Left ventricle myocardium inferior (tissue), 1 donor: ENCODE measurements around the gene C16orf78. TPM values are rescaled to one million over a fixed set of nuclear protein-coding genes. Genes with fewer than 3 reads are reported as not detected.

Source experiments
- DNase-seq: peaks from one replicate; pipeline ENCODE4 v3.0.0-alpha.2; 2020
- H3K27ac ChIP-seq: fragments of 200-600 bp; replicated peaks from 2 replicates; pipeline ENCODE4 v1.8.0; 2021
- H3K27me3 ChIP-seq: fragments of 200-600 bp; 2 replicates; pipeline ENCODE4 v1.8.0; 2021; ENCODE audit warnings: low read depth
- H3K36me3 ChIP-seq: fragments of 200-600 bp; 2 replicates; pipeline ENCODE4 v1.8.0; 2021
- H3K4me1 ChIP-seq: fragments of 200-600 bp; 2 replicates; pipeline ENCODE4 v1.8.0; 2021
- H3K4me3 ChIP-seq: fragments of 200-600 bp; 2 replicates; pipeline ENCODE4 v1.8.0; 2021; ENCODE audit warnings: mild to moderate bottlenecking, moderate library complexity
- H3K9me3 ChIP-seq: fragments of 200-600 bp; replicated peaks from 2 replicates; pipeline ENCODE4 v1.8.0; 2021
- CTCF ChIP-seq: fragments of 200-600 bp; IDR thresholded peaks from 2 replicates; pipeline ENCODE4 v1.8.0; 2021; ENCODE audit warnings: antibody characterized with exemption, mild to moderate bottlenecking, borderline replicate concordance
- intact Hi-C: fragments of 100-400 bp; cut with micrococcal nuclease; formaldehyde crosslinking; loops from one replicate; pipeline ENCODE4 v1.11.0; 2022
- long read RNA-seq: library from polyadenylated mRNA; unstranded; transcript quantifications from one replicate; pipeline ENCODE4 v2.0.0, GENCODE V29; 2021
- total RNA-seq: library from RNA; stranded (reverse); fragmentation: NEBNext Ultra II Directional; extraction: Animal tissue kit (Norgen Biotek cat#: 25700); gene quantifications from one replicate; pipeline ENCODE4 v1.2.1, GENCODE V29; 2021
- donor health status: DM: no; HTN: yes; CAD: no; lungs with severe emphysema.

The C16orf78 gene, protein sequence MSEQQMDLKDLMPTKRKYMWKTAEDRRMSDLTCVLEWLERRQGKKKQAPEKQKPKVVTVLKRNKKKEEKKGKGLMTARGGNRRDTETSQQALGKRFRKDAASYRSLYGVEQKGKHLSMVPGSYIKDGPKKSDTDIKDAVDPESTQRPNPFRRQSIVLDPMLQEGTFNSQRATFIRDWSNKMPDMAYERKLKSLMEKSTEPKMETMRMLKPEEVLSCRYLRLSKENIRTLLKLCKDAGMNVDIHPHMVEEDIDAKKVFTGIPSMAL
- not detected for total RNA-seq
- long read RNA-seq, result 0 reads

- DNase-seq, result no peak
- Histone ChIP-seq H3K4me3 (no peak within 1 kb of the TSS), H3K27me3 (peaks cover 18% of the 10 kb centered on the region), H3K9me3 (no peaks in the 10 kb centered on the region), H3K4me1 (no peaks in the 10 kb centered on the region), H3K36me3 (no peaks in the 10 kb centered on the region), H3K27ac (no peak within 1 kb of the TSS)
- no peak for TF ChIP-seq CTCF
- intact Hi-C loops, result no loop called here
Observed at GRCh38 chr16:49373504-49373903, at the start of gene C16orf78. Gene C16orf78 (plus strand): TSS chr16:49373804. CDS start chr16:49373940, 136 bp downstream.

GRCh38 chr16:49324703-49325102 is 48.9 kb upstream of the C16orf78 start:
- no peaks in the 10 kb centered on the region for H3K36me3 ChIP-seq
- H3K4me1 ChIP-seq, result no peaks in the 10 kb centered on the region
- no peak overlapping the region for H3K4me3 ChIP-seq
- no peak for DNase-seq
- H3K27me3 ChIP-seq, result peaks cover 50% of the 10 kb centered on the region
- intact Hi-C loops, result no loop called here
- no peak overlapping the region for H3K27ac ChIP-seq
- TF ChIP-seq CTCF, result no peak
- H3K9me3 ChIP-seq, result peaks cover 14% of the 10 kb centered on the region

DNA sequence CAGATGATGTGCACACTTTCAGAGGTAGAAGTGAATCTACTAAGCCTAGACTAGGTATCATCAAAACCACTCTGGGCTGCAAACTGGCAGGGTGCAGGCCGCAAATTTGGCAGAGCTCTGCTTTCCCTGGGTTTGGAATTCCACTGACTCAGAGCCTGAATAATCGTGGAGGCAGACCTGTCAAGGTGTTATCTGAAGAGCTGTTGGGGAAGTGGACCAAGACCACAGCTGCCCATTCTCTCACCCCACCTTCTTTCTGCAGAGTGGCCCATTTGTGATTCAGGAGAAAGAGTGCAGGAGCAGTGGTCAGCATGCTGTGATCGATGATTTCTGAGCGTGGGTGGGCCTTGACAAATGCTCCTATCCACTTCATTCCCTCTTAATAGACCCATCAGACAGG is 46.1 kb upstream of the C16orf78 start:
- intact Hi-C loops, result no loop called here

GRCh38 chr16:49328325-49328724 is 45.3 kb upstream of the C16orf78 start:
- Histone ChIP-seq H3K4me1 (no peaks in the 10 kb centered on the region), H3K4me3 (no peak overlapping the region), H3K36me3 (no peaks in the 10 kb centered on the region), H3K27ac (no peak overlapping the region), H3K9me3 (no peaks in the 10 kb centered on the region), H3K27me3 (peaks cover 44% of the 10 kb centered on the region)
- DNase-seq, result no peak
- intact Hi-C loops, result no loop called here
- TF ChIP-seq CTCF, result no peak

More for the DNA sequence above, 46.1 kb upstream of the C16orf78 start:
- Histone ChIP-seq H3K9me3 (no peaks in the 10 kb centered on the region), H3K36me3 (no peaks in the 10 kb centered on the region), H3K27me3 (peaks cover 44% of the 10 kb centered on the region), H3K4me1 (no peaks in the 10 kb centered on the region), H3K4me3 (no peak overlapping the region), H3K27ac (no peak overlapping the region)
- no peak for DNase-seq
- no peak for TF ChIP-seq CTCF

GRCh38 chr16:49330562-49331201 is 42.9 kb upstream of the C16orf78 start:
- Histone ChIP-seq H3K36me3 (no peaks in the 10 kb centered on the region), H3K27me3 (peaks cover 20% of the 10 kb centered on the region), H3K27ac (no peak overlapping the region), H3K9me3 (no peaks in the 10 kb centered on the region), H3K4me1 (no peaks in the 10 kb centered on the region), H3K4me3 (no peak overlapping the region)
- no peak for DNase-seq
- no peak for TF ChIP-seq CTCF
- intact Hi-C loops, result no loop called here
